H1 (cell line): Measurements from ENCODE around the gene DDX18. TPM values are rescaled to one million over a fixed set of nuclear protein-coding genes. Genes with fewer than 3 reads are reported as not detected.
A peak's percentile ranks its signal among the peaks of the same experiment; 100 is the strongest.

Source experiments
- BACH1 ChIP-seq: IDR thresholded peaks from 2 replicates; pipeline ENCODE4 v1.6.1; 2012; ENCODE audit warnings: low read length, improper control_type of control experiment
- BRCA1 ChIP-seq: IDR thresholded peaks from 2 replicates; pipeline ENCODE4 v1.6.1; 2012; ENCODE audit warnings: low read depth, low read length, improper control_type of control experiment
- E2F6 ChIP-seq: IDR thresholded peaks from 2 replicates; pipeline ENCODE4 v1.6.1; 2012; ENCODE audit warnings: inconsistent platforms
- GABPA ChIP-seq: IDR thresholded peaks from 2 replicates; pipeline ENCODE4 v1.6.1; 2011; ENCODE audit warnings: mild to moderate bottlenecking, low read length, moderate library complexity, borderline replicate concordance; ENCODE audit not compliant: insufficient read depth
- HDAC2 ChIP-seq, 2 experiments: fragments of 300-600 bp in 1 of 2; sonication (generic) in 1 of 2; IDR thresholded peaks; 2 replicates each; pipeline ENCODE4 v1.6.1; 2011 to 2012; ENCODE audit warnings: low read depth in 2 of 2, low read length in 2 of 2, mild to moderate bottlenecking in 2 of 2, moderate library complexity in 2 of 2, borderline replicate concordance in 1 of 2, inconsistent platforms in 1 of 2
- JUND ChIP-seq: IDR thresholded peaks from 2 replicates; pipeline ENCODE4 v1.6.1; 2011; ENCODE audit warnings: mild to moderate bottlenecking, improper control_type of control experiment, low read length
- RXRA ChIP-seq: IDR thresholded peaks from 2 replicates; pipeline ENCODE4 v1.6.1; 2011; ENCODE audit warnings: low read depth, mild to moderate bottlenecking, low read length, moderate library complexity; ENCODE audit not compliant: insufficient read depth
- SIN3A ChIP-seq, 2 experiments: IDR thresholded peaks in 1 of 2; conservative IDR thresholded peaks in 1 of 2; 2 replicates each; pipeline ENCODE4 v1.6.1; 2011 to 2012; ENCODE audit warnings: low read length in 2 of 2, improper control_type of control experiment in 1 of 2, low read depth in 1 of 2, mild to moderate bottlenecking in 1 of 2
- SIX5 ChIP-seq: IDR thresholded peaks from 2 replicates; pipeline ENCODE4 v1.6.1; 2011; ENCODE audit warnings: mild to moderate bottlenecking, low read depth, low read length
- SUZ12 ChIP-seq: fragments of 200-600 bp; sonication (generic); IDR thresholded peaks from 2 replicates; pipeline ENCODE4 v1.6.1; 2012; ENCODE audit warnings: mild to moderate bottlenecking, inconsistent platforms, low read length, moderate library complexity, mixed read lengths
- TAF7 ChIP-seq: optimal IDR thresholded peaks from 2 replicates; pipeline ENCODE3; 2011; ENCODE audit warnings: low read depth, mild to moderate bottlenecking, inconsistent platforms, low read length, moderate library complexity, borderline replicate concordance
- polyA plus RNA-seq, 7 experiments: library from polyadenylated mRNA; depleted of rRNA in 3 of 7; stranded (reverse) in 5 of 7; unstranded in 2 of 7; fragments of >200 nt in 5 of 7; fragments of 200-250 nt in 2 of 7; gene quantifications; 1 replicate in 5 of 7; 2 replicates in 1 of 7; 4 replicates in 1 of 7; pipeline versions ENCODE4 v1.2.1 to v1.2.3, GENCODE V29; 2011 to 2013; ENCODE audit warnings: missing spikeins in 2 of 7, mixed read lengths in 2 of 7
- total RNA-seq: library from RNA; stranded (reverse); fragmentation: NEBNext Ultra II Directional; extraction: Animal tissue kit (Norgen Biotek cat#: 25700); gene quantifications from 2 replicates; pipeline ENCODE4 v1.2.1, GENCODE V29; 2021
- TF ChIP-seq, protein P1 (sequence below): IDR thresholded peaks from 2 replicates; pipeline ENCODE4 v1.6.1; 2011; ENCODE audit warnings: low read depth, mild to moderate bottlenecking, low read length; ENCODE audit not compliant: insufficient read depth

The DDX18 gene
- total and polyA plus RNA-seq, 2 of the 8 experiments (the other 6 are each of a cell fraction or from before 2014, with no cell fraction given) = 31.3 to 119 TPM

DNA sequence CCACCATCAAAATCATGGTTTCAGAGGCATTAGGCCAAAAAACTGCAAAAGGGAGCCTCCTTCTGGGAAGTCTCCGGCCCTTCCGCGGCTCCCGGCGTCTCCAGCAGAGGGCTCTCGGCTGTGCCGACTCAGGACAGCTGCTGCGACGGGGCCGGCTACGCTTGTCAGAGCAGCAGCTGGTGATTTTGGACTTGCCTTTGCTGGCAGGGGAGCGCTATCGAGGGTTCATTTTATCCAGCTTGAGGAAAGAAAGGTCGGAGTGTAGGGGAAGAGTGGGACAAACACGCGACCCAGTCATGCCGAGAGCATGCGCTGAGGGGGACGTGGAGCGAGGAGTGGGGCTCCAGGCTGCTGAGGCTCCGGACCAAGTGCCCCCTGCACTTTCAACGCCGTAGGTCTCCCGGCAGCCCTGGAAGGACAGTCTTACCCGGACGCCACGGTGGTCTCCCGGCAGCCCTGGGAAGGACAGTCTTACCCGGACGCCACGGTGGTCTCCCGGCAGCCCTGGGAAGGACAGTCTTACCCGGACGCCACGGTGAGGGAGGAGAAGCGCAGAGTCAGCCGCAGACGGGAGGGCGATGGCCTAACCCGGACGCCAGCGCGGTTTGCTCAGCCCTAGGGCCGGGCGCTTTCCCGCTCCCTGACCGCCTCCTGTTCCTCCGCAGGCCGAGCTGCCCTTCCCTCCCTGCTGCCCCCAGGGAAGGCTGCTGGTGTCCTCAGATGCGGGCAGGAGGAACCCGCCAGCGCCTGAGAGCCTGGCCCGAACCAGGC is 21.7 kb downstream of the DDX18 start (continued):
- TF ChIP-seq SUZ12 (no peak), GABPA (peak; percentile 18; the same call in 1 of the 2 replicates), E2F6 (peak; percentile 86), BRCA1 (no peak), RXRA (no peak), JUND (no peak), SIN3A (conservative IDR thresholded peaks at IDR 0.05 in 1 of 2, IDR thresholded peaks at IDR 0.05 in 1 of 2; ENCODE audit: low read depth in 1 of 2, low read length in 2 of 2) (peak; percentile 87 to 98; a peak in 3 of 4 replicates), HDAC2 (IDR thresholded peaks at IDR 0.05; ENCODE audit: borderline replicate concordance in 1 of 2, low read depth in 2 of 2, low read length in 2 of 2) (0 out of 4 replicates have a peak, but pooled peaks of 1 of the 2 experiments have one; percentile 65), TAF7 (peak; percentile 23), SIX5 (no peak), BACH1 (0 out of 2 replicates have a peak, but pooled peaks have one; percentile 14)
- TF ChIP-seq, protein P1, sequence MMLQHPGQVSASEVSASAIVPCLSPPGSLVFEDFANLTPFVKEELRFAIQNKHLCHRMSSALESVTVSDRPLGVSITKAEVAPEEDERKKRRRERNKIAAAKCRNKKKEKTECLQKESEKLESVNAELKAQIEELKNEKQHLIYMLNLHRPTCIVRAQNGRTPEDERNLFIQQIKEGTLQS = 0 out of 2 replicates have a peak, but pooled peaks have one; percentile 31
